GM19328 (cell line): ENCODE data around the gene TXK.

Experiments
- ATAC-seq: cut with Tn5 transposase; IDR thresholded peaks from one replicate; pipeline ENCODE4 v1.9.1; 2021; ENCODE audit warnings: mild to moderate bottlenecking, moderate library complexity; ENCODE audit not compliant: unreplicated experiment

TXK gene

DNA sequence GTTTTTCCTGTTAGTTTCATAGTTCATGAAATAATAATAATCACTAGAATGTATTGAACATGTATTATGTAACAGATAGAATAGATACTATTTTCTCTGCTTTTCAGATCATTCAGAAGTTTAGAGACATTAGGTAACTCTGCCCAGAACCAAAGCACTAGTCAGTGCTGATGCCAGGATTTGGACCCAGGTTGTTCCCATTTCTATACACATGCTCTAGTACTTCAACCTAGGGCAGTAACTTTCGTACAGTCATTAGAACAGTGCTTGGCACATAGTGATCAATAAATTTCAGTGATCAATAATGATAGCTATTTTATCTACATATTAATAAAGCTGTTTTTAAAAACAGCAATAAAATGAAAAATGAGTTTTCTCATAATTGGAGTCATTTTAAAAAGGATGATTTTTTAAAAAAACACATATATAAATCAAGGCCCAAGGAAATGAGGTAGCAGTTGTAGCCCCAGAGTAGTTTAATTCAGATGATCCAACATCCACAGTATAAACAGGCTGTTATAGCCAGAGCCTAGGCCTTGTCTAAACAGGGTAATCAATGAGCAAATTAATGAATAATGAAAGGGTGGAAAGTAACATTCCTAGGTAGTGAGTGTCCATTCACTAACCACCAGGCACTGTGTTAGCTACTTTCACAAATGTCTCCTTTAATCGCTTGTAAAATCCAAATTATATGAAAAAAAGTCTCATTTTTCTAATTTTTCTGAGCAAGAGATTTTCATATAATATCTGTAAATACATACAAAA is 25.6 kb downstream of the TXK start:
- ATAC-seq: no peak

DNA sequence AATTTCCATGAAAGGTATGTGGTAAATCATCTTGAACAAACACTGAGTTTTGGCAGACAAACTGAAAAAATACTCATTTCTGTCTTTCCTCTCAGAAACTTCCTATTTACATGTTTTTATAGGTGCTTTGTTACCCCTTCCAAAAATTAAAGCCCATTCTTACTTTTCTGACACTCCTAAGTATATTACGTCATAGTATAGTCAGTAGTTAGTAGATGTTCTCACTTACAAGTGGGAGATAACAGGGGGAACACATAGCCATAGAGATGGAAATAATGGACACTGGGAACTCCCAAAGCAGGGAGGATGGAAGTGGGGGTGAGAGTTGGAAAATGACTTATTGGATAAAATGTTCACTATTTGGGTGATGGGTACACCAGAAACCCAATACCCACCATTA is 28.8 kb downstream of the TXK start:
- ATAC-seq: no peak

DNA sequence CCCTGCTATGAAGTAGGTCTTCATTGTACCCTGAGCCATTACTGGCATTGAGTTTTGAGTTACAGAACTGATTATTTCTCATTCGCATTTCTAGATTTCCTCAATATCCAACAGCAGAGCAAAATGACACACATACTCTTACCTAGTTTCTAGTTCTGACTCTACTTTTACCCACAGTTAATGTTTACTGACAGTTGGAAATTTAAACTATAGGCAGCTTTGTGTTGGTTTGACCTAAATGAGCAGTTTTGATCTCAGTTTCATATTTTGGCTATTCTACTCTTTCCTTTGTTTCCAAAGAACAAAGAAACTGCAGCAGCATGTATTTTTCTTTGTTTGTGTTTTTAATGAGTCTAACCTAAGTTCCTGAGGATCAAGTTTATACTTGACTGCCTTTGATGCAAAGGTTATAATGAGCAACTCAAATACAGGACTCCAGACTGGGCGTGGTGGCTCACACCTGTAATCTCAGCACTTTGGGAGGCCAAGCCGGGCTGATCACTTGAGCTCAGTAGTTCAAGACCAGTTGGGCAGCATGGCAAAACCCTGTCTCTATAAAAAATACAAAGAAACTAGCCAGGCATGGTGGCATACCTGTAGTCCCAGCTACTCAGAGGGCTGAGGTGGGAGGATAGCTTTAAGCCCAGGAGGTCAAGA is 30.4 kb downstream of the TXK start:
- peak; percentile 62 for ATAC-seq

DNA sequence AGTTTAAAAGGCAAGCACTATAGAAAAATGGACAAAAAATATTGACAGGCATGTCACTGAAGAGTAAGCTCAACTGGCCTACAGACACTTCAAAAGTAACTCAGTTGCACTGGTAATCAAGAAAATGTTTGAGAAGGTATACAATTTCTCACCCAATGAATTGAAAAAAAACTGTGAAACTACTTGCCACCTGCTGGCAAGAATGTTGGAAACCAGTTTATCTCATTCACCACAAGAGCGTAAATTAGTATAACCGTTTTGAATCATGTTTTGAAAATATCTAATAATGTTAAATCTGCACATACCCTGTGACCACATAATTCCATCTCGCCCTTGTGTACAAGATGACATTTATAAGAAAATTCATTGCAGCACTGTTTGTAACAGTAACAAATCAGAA is 31.7 kb downstream of the TXK start:
- no peak for ATAC-seq

DNA sequence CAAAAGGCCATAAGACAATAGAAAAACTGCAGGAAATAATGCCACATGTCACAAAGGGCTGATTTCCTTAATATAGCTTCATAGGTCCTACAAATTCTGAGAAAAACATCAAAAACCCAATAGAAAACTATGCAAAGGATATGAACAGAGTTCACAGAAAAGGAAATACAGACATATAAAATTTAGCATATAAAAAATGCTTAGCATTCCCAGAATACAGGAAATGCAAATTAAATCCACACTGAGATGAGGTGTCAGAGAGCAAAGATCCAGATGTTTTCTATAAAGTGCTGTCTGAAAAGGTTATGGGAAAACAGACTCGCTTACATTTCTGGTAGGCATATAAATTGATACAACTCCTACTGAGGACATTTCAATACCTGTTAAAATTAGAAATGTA is 33.8 kb downstream of the TXK start:
- no peak for ATAC-seq

DNA sequence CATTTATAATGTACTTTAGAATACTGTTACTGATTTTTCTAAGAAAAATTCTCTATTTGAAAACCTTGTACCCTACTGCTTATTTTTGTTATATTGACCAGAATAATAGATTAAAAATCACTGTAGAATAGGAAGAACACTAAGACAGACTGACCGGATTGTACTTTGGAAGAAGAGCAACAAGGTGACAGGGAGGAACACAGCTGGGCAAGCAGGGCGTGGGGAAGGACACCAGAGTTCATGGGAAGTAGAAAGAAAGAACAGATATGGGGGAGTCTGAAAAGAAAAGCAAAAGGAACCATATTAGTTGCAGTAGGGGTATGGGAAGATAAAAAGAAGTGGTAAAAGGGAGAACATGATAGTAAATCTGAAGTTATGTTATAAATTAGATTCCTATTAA is 38.6 kb downstream of the TXK start:
- no peak for ATAC-seq

DNA sequence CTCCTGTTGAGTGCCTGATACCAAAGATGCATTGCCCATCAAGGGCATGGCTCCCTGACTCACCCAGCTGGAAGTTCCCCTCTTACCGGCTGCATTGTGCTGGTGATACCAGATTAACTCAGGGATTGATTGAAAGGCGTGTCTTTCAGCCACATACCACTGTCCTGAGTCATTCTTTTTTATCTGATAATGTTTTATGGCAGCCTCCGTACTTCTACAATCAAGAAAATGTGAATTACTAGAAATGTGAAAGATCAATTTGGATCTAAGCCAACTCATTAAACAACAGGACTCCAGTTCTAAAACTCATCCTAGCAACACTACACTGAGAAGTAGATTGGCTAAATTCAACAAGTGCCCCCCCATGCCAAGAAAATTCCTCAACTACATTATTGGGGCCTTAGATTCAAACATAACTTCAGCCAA is 40.0 kb downstream of the TXK start:
- ATAC-seq: no peak

DNA sequence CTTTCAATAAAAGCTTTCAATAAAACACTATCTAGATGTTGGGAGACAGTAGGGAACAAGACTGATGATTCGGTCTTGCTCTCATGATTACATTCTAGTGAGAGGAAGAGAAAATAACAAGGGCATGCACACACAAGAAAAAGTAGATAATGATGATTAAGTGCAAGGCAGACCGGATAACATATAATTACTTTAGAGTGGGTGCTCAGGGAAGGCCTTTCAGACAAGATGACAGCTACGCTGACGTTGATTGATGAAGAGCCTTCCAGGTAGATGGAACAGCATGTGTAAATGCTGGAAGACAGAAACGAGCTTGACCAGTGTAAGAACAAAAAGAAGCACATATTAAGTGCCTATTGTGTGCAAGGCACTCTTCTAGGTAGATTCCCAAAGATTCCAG is 43.4 kb downstream of the TXK start:
- ATAC-seq: no peak

DNA sequence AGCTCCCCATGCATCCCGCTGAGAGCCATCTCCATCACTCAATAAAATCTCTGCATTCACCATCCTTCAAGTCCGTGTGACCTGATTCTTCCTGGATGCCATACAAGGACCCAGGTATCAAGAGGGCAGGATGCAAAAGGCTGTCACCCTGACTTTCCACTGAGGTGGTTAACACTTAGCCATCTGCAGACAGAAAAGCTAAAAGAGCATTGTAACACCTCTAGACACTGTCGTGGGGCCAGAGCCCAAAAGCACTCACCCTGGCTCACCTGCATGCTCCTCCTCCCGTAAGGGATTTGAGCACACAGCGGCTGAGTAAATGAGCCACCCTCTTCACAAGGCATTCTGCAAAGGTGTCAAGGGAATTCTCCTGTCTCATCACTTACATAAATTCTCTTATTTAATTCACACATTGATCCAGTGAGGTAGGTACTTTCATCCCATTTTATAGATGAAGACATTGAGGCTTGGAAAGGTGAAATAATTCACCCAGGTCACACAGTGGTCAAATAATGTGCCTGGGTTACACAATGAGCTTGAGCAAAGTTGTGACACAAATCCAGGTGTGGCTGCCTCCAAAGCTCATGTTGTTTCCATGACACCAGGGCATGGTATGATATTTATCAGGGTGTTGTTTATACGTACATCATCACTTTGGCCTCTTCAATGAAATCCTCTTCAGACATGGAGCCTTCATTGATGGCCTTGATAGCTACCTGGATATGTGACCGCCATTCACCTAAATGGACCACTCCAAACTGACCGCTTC is 48.0 kb downstream of the TXK start:
- no peak for ATAC-seq

DNA sequence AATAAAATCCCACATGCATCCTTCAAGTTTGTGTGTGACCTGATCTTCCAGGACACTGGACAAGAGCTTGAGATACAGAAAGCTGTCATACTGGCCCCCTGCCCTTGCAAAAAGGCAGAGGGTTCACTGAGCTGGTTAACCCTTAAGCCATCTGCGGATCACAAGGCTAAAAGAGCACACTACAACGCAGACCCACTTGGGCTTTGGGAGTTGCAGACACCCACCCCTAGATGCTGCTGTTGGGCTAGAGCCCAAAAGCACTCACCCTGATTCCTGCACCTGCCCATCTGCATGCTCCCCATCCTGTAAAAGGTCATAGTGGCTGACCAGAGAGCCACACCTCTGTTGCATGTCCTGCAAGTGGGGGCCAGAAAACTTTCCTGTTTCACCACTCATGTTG is 51.1 kb downstream of the TXK start:
- ATAC-seq: no peak

DNA sequence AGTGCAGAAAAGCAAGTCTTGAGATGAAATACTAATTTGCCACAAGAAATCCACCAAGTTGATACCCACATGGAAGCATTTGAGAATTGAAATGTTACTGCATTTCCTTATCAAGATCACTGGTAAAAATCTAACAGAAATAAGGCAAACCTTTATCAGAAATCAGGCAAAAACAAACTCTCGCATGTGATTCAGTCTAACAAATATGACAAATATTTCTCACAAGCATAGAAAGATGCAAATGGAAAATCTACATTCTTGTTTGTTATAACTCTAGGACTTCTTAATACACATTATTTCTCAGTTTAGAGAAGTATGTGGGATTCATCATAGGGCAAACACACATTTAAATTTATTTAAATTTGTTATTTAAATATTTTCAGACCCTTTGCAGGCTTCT is 52.9 kb downstream of the TXK start:
- ATAC-seq: no peak

DNA sequence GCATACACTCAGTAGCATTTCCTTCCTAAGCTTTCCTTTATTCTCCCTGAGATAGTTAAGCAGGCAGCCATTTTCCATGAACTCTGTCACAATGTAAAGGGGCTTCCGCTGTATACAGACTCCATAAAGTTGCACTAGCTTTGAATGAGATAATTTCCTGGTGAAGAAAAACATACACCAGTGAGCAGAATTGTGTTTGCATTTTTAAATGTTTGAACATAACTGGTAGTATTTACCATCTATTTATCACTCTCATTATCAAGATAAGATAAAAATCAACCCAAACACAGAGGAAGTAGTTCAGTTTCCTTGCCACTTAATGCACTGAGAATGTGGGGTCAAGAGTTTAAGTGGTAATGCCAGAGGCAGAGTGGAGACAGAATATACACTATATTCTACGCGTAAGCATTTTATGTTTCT is 54.1 kb downstream of the TXK start:
- ATAC-seq: no peak

DNA sequence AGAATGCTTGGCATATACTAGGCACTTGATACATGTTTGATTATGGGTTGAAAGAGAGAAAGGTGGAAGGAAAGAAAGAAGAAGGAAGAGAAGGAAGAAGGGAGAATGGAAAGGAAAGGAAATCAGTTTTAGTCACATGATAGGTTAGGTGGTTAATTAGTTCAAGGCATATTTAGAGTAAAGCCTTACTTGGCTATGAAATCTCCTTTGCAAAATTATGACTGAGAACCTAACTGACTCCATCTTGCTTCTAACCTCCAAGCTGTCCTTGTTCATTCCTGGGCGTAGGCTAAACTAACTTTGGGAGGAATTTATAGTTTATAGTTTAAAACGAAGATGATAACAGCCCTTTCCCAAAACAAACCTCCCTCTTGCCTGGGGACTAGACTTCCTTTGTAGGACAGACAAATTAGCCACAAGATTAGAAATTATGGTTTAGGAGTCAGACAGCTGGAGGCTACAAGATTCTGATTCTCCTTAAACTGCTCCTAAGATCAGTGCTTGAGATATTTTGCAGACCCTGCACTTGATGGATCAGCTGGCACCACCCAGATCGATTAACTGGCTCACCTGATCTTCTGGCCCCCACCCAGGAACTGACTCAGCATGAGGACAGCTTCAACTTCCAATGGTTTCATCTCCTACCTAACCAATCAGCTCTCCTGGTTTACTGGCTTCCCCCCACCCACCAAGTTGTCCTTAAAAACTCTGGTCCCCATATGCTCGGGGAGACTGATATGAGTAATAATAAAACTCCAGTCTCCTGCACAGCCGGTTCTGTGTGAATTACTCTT is 55.0 kb downstream of the TXK start:
- no peak for ATAC-seq

DNA sequence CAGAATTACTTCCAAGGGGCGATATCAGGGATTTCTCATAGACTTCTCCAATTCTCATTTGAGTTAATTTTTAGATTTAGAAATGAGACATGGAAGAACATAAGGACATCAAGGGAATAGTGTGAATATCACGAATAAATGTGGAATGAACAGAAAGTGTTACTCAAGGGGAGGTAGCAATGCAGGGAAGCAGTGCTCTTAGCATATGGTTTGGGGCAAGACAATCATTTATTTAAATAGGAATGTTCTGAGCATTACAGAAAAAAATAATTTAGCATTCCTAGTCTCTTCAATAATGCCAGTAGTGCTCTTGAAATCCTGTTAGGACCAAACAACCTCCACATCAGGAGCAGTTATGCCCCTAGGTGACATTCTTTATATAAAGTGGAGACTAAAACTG is 55.6 kb downstream of the TXK start:
- ATAC-seq: no peak

DNA sequence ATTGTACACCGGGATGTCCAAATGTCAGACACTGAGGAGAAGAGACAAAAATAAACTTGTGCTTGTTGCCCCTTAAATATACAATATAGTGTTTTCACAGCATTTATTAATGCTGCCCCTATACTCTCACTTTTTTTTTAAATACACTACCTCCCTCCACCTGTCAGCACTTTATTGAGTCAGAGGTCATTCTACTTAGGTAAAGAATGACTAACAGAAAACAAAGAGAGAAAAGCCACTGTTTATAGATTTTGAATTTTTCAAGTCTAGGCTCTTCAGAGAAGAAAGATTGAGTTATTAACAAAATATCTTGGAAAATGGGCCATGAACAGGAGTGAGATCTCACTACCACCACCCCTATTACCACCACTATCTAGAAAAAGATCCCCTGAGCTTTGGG is 59.4 kb downstream of the TXK start:
- no peak for ATAC-seq

DNA sequence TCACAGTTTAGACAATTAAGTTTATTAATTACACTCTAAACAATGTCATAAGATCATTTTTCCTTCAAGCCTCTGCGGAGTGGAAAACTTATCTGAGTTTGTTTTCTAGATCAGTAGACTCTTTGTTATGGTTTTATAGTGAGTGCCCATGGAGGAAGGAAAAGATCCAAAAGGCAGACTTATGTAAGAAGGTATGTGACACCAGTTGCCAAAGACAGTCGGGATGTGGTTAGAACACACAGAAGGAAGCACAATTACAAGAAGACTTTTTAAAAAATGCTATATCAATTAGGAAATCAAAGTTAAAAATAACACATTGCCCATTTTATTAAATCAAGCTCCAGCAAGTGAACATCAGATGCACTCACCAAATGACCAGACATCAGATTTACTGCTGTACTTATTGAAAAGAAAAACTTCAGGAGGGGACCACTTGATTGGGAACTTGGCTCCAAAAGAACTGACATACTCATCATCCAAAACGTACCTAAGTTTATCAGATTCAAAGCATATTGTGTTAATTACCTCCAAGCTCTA is 60.4 kb downstream of the TXK start:
- ATAC-seq: no peak

DNA sequence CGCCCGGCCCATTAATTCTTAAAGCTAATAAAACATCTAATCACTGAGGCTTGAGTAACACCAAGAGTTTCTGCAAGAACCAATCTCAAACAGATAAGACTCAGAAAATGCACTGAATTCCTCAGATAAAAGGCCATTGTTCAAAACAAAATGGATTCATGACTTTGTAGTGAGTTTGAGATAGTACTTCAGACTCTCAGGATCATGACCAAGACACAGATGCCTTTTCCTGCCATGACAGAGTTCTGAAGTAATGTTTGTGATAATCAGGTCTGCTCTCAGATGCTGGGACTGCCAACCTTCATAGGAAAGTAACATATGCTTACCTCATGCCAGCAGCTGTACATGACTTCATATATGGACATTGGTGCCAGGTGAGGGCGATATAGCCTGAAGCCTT is 62.9 kb downstream of the TXK start:
- ATAC-seq: no peak

DNA sequence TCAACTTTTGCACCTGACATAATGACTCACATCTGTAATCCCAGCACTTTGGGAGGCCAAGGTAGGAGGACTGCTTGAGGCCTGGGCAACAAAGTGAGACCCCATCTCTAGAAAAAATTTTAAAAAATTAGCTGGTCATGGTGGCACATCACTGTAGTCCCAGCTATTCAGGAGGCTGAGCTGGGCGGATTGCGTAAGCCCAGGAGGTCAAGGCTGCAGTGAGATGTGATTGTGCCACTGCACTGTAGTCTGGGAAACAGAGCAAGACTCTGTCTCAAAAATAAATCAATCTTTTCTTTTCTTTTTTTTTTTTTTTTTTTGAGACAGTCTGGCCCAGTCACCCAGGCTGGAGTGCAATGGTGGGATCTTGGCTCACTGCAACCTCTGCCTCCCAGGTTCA is 65.0 kb downstream of the TXK start:
- ATAC-seq: no peak

DNA sequence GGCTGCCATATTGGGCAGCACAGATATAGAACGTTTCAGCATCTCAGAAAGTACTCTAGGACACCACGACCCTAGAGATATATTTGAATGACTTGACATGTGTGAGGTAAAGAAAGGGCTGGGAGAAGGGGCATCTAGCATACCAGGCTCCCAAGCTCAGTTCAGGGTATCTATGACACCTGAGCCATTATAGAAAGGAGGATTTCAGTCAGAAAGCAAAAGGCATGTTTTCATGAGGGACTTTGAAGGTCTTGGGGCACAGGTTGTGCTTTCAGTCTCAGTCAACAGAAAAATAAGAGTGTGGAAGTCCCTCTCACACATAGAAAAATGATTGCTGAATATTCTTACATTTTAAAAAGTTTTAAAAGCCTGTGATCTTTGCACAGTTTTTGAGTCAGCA is 65.9 kb downstream of the TXK start:
- no peak for ATAC-seq

DNA sequence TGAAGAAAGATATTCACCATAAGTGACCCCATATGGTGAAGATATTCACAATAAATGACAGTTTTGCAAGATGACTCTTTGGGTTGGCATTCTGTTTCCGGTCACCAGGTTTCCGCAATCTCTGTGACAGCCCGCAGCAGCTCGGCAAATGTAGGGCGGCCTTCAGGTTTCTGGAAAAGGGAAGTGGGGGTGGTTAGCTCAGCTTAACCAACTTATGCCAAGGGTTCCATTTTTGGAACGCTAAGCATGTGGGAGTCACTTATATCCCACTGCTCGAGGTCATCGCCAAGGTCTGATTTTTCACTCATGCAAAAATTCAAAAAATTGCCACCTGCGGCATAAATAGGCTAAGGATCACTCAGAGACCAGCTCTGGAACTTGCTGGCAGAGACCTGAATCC is 66.5 kb downstream of the TXK start:
- no peak for ATAC-seq

DNA sequence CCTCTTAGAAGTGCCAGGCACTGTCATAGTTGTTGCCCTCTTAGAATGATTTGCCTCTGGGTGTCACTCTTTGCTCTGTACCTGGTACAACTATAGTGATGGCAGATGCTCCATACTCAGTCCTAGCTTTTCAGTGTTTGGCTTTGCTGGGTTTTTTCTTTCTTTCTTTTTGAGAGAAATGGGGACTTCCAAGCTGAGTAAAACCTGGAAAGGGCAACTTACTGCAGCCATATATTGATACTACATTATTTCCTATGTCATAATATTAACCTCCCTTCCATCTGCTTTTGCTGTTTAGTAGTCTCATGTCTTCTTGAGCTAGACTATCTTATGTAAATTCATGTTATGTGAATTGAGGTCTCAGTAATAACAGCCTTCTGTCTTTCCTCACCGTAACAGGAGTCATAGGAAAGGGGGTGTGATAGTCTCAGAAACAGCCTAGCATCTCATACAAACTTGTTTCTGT is 68.4 kb downstream of the TXK start:
- peak; percentile 48 for ATAC-seq
